Endothelial cell of umbilical vein (primary cell): ENCODE results near the gene LDLRAD4.

Experiments
- MYC ChIP-seq: IDR thresholded peaks from one replicate; pipeline ENCODE4 v1.6.1; 2011; ENCODE audit warnings: mild to moderate bottlenecking, low read depth, low read length
- POLR2A ChIP-seq: IDR thresholded peaks from 2 replicates; pipeline ENCODE4 v1.6.1; 2012; ENCODE audit warnings: low read depth, mild to moderate bottlenecking, control low read depth, low read length
- TF ChIP-seq, protein P1 (sequence below): IDR thresholded peaks from 2 replicates; pipeline ENCODE4 v1.6.1; 2011; ENCODE audit not compliant: insufficient read depth, insufficient read length
- TF ChIP-seq, protein P2 (sequence below), 2 donors: IDR thresholded peaks; 1 replicate in 1 of 2; 2 replicates in 1 of 2; pipeline ENCODE4 v1.5.1; 2011; ENCODE audit warnings: low read length in 2 of 2, mild to moderate bottlenecking in 2 of 2, moderate library complexity in 2 of 2, control low read depth in 1 of 2, inconsistent platforms in 1 of 2, low read depth in 1 of 2; ENCODE audit not compliant: insufficient read depth in 1 of 2; ENCODE audit errors: extremely low read depth in 1 of 2

DNA sequence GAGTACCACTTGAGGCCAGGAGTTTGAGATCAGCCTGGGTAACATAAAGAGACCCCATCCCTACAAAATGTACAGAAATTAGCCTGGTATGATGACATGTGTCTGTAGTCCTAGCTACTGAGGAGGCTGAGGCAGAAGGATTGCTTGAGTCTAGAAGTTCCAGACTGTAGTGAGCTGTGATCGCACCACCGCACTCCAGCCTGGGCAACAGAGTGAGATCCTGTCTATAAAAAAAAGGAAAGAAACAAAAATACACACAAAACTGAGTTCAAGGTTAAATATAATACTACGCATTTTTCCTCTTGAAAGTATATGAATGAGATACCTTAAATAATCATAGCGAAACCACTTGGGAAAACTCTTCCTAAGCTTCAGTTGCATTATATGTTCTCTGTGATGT, 94.0 kb downstream of the LDLRAD4 start:
- TF ChIP-seq POLR2A (no peak), MYC (no peak)
- TF ChIP-seq, protein P1, sequence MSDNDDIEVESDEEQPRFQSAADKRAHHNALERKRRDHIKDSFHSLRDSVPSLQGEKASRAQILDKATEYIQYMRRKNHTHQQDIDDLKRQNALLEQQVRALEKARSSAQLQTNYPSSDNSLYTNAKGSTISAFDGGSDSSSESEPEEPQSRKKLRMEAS, result no peak
- TF ChIP-seq, protein P2, sequence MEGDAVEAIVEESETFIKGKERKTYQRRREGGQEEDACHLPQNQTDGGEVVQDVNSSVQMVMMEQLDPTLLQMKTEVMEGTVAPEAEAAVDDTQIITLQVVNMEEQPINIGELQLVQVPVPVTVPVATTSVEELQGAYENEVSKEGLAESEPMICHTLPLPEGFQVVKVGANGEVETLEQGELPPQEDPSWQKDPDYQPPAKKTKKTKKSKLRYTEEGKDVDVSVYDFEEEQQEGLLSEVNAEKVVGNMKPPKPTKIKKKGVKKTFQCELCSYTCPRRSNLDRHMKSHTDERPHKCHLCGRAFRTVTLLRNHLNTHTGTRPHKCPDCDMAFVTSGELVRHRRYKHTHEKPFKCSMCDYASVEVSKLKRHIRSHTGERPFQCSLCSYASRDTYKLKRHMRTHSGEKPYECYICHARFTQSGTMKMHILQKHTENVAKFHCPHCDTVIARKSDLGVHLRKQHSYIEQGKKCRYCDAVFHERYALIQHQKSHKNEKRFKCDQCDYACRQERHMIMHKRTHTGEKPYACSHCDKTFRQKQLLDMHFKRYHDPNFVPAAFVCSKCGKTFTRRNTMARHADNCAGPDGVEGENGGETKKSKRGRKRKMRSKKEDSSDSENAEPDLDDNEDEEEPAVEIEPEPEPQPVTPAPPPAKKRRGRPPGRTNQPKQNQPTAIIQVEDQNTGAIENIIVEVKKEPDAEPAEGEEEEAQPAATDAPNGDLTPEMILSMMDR (IDR thresholded peaks at IDR 0.05; ENCODE audit: extremely low read depth in 1 of 2, insufficient read depth in 1 of 2, low read depth in 1 of 2, low read length in 2 of 2), result no peak
